Prostate gland (tissue), 2 donors: ENCODE results near the gene FASTK. TPM values are rescaled to one million over a fixed set of nuclear protein-coding genes. Genes with fewer than 3 reads are reported as not detected.

Source experiments
- DNase-seq: peaks from one replicate; pipeline ENCODE4 v3.0.0-alpha.2; 2019; ENCODE audit warnings: low spot score
- H3K27ac ChIP-seq, 2 donors: fragments of 200-600 bp; sonication (generic); 2 replicates each; pipeline ENCODE4 v1.5.1; 2017 to 2019
- H3K27me3 ChIP-seq: fragments of 200-600 bp; sonication (generic); replicated peaks from 2 replicates; pipeline ENCODE4 v1.5.1; 2019; ENCODE audit not compliant: insufficient read depth
- H3K36me3 ChIP-seq, 2 donors: fragments of 200-600 bp; sonication (generic); 1 replicate in 1 of 2; 2 replicates in 1 of 2; pipeline versions ENCODE4 v1.5.1 to v1.8.1; 2017 to 2019
- H3K4me1 ChIP-seq: fragments of 200-600 bp; sonication (generic); replicated peaks from 2 replicates; pipeline ENCODE4 v1.5.1; 2019
- H3K4me3 ChIP-seq, 2 donors: fragments of 200-600 bp; sonication (generic); 2 replicates each; pipeline ENCODE4 v1.5.1; 2017 to 2019
- H3K9me3 ChIP-seq: fragments of 200-600 bp; sonication (generic); 2 replicates; pipeline ENCODE4 v1.5.1; 2017
- CTCF ChIP-seq, 4 experiments: fragments of 200-600 bp in 2 of 4; fragments of 450-650 bp in 2 of 4; sonication (generic) in 2 of 4; IDR thresholded peaks; 1 replicate in 3 of 4; 2 replicates in 1 of 4; pipeline ENCODE4 v1.5.1; 2016 to 2019; ENCODE audit warnings: antibody characterized with exemption in 4 of 4, mild to moderate bottlenecking in 2 of 4, moderate library complexity in 2 of 4
- POLR2A ChIP-seq: fragments of 450-650 bp; IDR thresholded peaks from one replicate; pipeline ENCODE4 v1.6.1; 2016; ENCODE audit warnings: antibody characterized with exemption, mild to moderate bottlenecking
- POLR2AphosphoS5 ChIP-seq: sonication (generic); formaldehyde crosslinking; IDR thresholded peaks from one replicate; pipeline ENCODE4 v1.6.1; 2017; ENCODE audit warnings: antibody characterized with exemption
- WGBS: methylation state at CpG from one replicate; pipeline ENCODE4 v1.1.5; 2018; 5-methylcytosine and 5-hydroxymethylcytosine counted together
- intact Hi-C: fragments of 100-400 bp; cut with DNase I; formaldehyde crosslinking; loops from one replicate; pipeline ENCODE4 v1.14.2; 2022
- total RNA-seq, 2 donors: library from RNA; depleted of rRNA; stranded (reverse); fragments of >200 nt; gene quantifications; one replicate each; pipeline ENCODE4 v1.1.0, GENCODE V29; 2016

Gene FASTK
- total RNA-seq, 2 donors from 2014 or later = 107 to 122 TPM

GRCh38 chr7:151122796-151123157 is 42.2 kb upstream of the FASTK start:
- Histone ChIP-seq H3K4me1 (peaks cover 7% of the 10 kb centered on the region), H3K27ac (no peak overlapping the region), H3K27me3 (no peaks in the 10 kb centered on the region), H3K36me3 (peaks cover 13 to 27% of the 10 kb centered on the region in 2 donors), H3K9me3 (no peaks in the 10 kb centered on the region), H3K4me3 (no peak overlapping the region)
- WGBS = 89% methylated on average over 26 of the region's 29 CpGs
- intact Hi-C loops = loop anchor here (5.0 kb wide), 1 partner anchor 180 kb away; no protein-coding TSS in a partner anchor
- TF ChIP-seq POLR2AphosphoS5 (no peak), CTCF (IDR thresholded peaks at IDR 0.05) (no peak), POLR2A (no peak)
- no peak for DNase-seq

- TF ChIP-seq POLR2A (no peak), POLR2AphosphoS5 (no peak), CTCF (IDR thresholded peaks at IDR 0.05) (peak in 1 of 4 experiments; percentile 24)
- Histone ChIP-seq H3K9me3 (no peaks in the 10 kb centered on the region), H3K4me1 (peaks cover 7% of the 10 kb centered on the region), H3K27me3 (no peaks in the 10 kb centered on the region), H3K27ac (no peak overlapping the region), H3K4me3 (no peak overlapping the region), H3K36me3 (peaks cover 13 to 27% of the 10 kb centered on the region in 2 donors)
- WGBS = 75% methylated on average over 24 of the region's 24 CpGs
- intact Hi-C loops = loop anchor here (5.0 kb wide), 1 partner anchor 180 kb away; no protein-coding TSS in a partner anchor
- DNase-seq = no peak
These were observed 41.7 kb upstream of the FASTK start for GRCh38 chr7:151122276-151122675.

- TF ChIP-seq POLR2AphosphoS5 = no peak
- no peak for TF ChIP-seq CTCF (IDR thresholded peaks at IDR 0.05)
- no peak for TF ChIP-seq POLR2A
- H3K4me3 ChIP-seq = no peak overlapping the region
- H3K27me3 ChIP-seq = no peaks in the 10 kb centered on the region
- peaks cover 13 to 27% of the 10 kb centered on the region in 2 donors for H3K36me3 ChIP-seq
- H3K4me1 ChIP-seq = peaks cover 9% of the 10 kb centered on the region
- no peak overlapping the region for H3K27ac ChIP-seq
- intact Hi-C loops = loop anchor here (5.0 kb wide), 1 partner anchor 181 kb away; no protein-coding TSS in a partner anchor
- H3K9me3 ChIP-seq = no peaks in the 10 kb centered on the region
- DNase-seq = no peak
- WGBS = 82% methylated on average over 30 of the region's 30 CpGs
These were observed 41.0 kb upstream of the FASTK start for GRCh38 chr7:151121380-151122170.

GRCh38 chr7:151120896-151121295 is 40.3 kb upstream of the FASTK start:
- Histone ChIP-seq H3K4me3 (no peak overlapping the region), H3K4me1 (peaks cover 14% of the 10 kb centered on the region), H3K27ac (no peak overlapping the region), H3K27me3 (no peaks in the 10 kb centered on the region), H3K36me3 (peaks cover 13 to 27% of the 10 kb centered on the region in 2 donors), H3K9me3 (no peaks in the 10 kb centered on the region)
- intact Hi-C loops = loop anchor here (5.0 kb wide), 1 partner anchor 181 kb away; no protein-coding TSS in a partner anchor
- DNase-seq = no peak
- no peak for TF ChIP-seq POLR2AphosphoS5
- TF ChIP-seq POLR2A = no peak
- TF ChIP-seq CTCF (IDR thresholded peaks at IDR 0.05) = no peak
- WGBS = 87% methylated on average over 22 of the region's 22 CpGs

- no peak for DNase-seq
- WGBS = 87% methylated on average over 27 of the region's 27 CpGs
- Histone ChIP-seq H3K9me3 (no peaks in the 10 kb centered on the region), H3K27ac (no peak overlapping the region), H3K36me3 (peaks cover 13 to 27% of the 10 kb centered on the region in 2 donors), H3K4me1 (peaks cover 8% of the 10 kb centered on the region), H3K27me3 (no peaks in the 10 kb centered on the region), H3K4me3 (no peak overlapping the region)
- TF ChIP-seq POLR2A = no peak
- TF ChIP-seq CTCF (IDR thresholded peaks at IDR 0.05) = no peak
- no peak for TF ChIP-seq POLR2AphosphoS5
- intact Hi-C loops = loop anchor here (5.0 kb wide), 1 partner anchor 182 kb away; no protein-coding TSS in a partner anchor
These were observed 39.3 kb upstream of the FASTK start for GRCh38 chr7:151119902-151120301.
